Effector CD4-positive, alpha-beta T cell (primary cell): ENCODE measurements around the gene FOXO3.
A peak's percentile ranks its signal among the peaks of the same experiment; 100 is the strongest.

ENCODE experiments used
- DNase-seq: peaks from one replicate; pipeline ENCODE4 v3.0.0-alpha.2; 2020

The FOXO3 gene

GRCh38 chr6:108576709-108577108, 16.0 kb downstream of the FOXO3 start:
- no peak for DNase-seq

GRCh38 chr6:108578166-108578565, 17.4 kb downstream of the FOXO3 start:
- no peak for DNase-seq

- no peak for DNase-seq
Measured at GRCh38 chr6:108578595-108579327, 18.0 kb downstream of the FOXO3 start.

GRCh38 chr6:108579328-108579721, 18.6 kb downstream of the FOXO3 start:
- DNase-seq = no peak

GRCh38 chr6:108580646-108581045, 19.9 kb downstream of the FOXO3 start:
- DNase-seq = no peak

- no peak for DNase-seq
Measured at GRCh38 chr6:108581237-108581931, 20.7 kb downstream of the FOXO3 start.

- no peak for DNase-seq
Measured at GRCh38 chr6:108581932-108582475, 21.3 kb downstream of the FOXO3 start.

- no peak for DNase-seq
Measured at GRCh38 chr6:108582618-108583017, 21.9 kb downstream of the FOXO3 start.

- DNase-seq = no peak
Measured at GRCh38 chr6:108584323-108584722, 23.6 kb downstream of the FOXO3 start.

- DNase-seq = no peak
Measured at GRCh38 chr6:108585359-108585758, 24.6 kb downstream of the FOXO3 start.

- DNase-seq = no peak
Measured at GRCh38 chr6:108585921-108586536, 25.3 kb downstream of the FOXO3 start.

GRCh38 chr6:108587258-108588059, 26.7 kb downstream of the FOXO3 start:
- no peak for DNase-seq

- DNase-seq = no peak
Measured at GRCh38 chr6:108588586-108588985, 27.9 kb downstream of the FOXO3 start.

GRCh38 chr6:108589244-108589791, 28.6 kb downstream of the FOXO3 start:
- no peak for DNase-seq

GRCh38 chr6:108591040-108591816, 30.5 kb downstream of the FOXO3 start:
- DNase-seq = no peak

- peak; percentile 14 for DNase-seq
Measured at GRCh38 chr6:108592371-108593337, 31.9 kb downstream of the FOXO3 start.

- DNase-seq = no peak
Measured at GRCh38 chr6:108594151-108594550, 33.4 kb downstream of the FOXO3 start.

- DNase-seq = no peak
Measured at GRCh38 chr6:108594640-108595039, 33.9 kb downstream of the FOXO3 start.

GRCh38 chr6:108596956-108597355, 36.2 kb downstream of the FOXO3 start:
- no peak for DNase-seq

GRCh38 chr6:108597572-108598304, 37.0 kb downstream of the FOXO3 start:
- no peak for DNase-seq
